BJ (cell line): Measurements from ENCODE around the gene SV2C. TPM values are rescaled to one million over a fixed set of nuclear protein-coding genes. Genes with fewer than 3 reads are reported as not detected.
"Not testable (repeated sequence)": the region's sequence is repeated elsewhere in the genome, so short reads cannot be mapped to it uniquely, and the experiment has no call there.

Experiments
- CTCF ChIA-PET: fragments of 350-600 bp; formaldehyde crosslinking; extraction: SDS; loops from one replicate; lab custom pipeline; 2021; ENCODE audit warnings: antibody characterized with exemption, inconsistent platforms; lab: Yijun Ruan, JAX
- POLR2A ChIA-PET: fragments of 300-600 bp; sonication (Branson Sonifier 250); formaldehyde crosslinking; extraction: SDS; loops from one replicate; lab custom pipeline; 2021; ENCODE audit warnings: antibody characterized with exemption; lab: Charles Lee
- DNase-seq: peaks from one replicate; pipeline ENCODE4 v3.0.0-alpha.2; 2011; ENCODE audit warnings: low read depth
- H3K27me3 ChIP-seq: 2 replicates; pipeline ENCODE4 v1.6.0; 2011; ENCODE audit warnings: low read length; ENCODE audit not compliant: control insufficient read depth, insufficient read depth
- H3K36me3 ChIP-seq: 2 replicates; pipeline ENCODE4 v1.5.1; 2011; ENCODE audit warnings: low read length; ENCODE audit not compliant: control insufficient read depth, insufficient read depth
- H3K4me3 ChIP-seq: 2 replicates; pipeline ENCODE4 v1.5.1; 2011; ENCODE audit warnings: low read depth, mild to moderate bottlenecking, control low read depth, low read length
- CTCF ChIP-seq: IDR thresholded peaks from 2 replicates; pipeline ENCODE4 v1.5.1; 2011; ENCODE audit warnings: low read depth, mild to moderate bottlenecking, control low read depth, inconsistent platforms, low read length, moderate library complexity; ENCODE audit not compliant: insufficient read depth
- polyA plus RNA-seq: library from polyadenylated mRNA; depleted of rRNA; stranded (reverse); fragments of >200 nt; gene quantifications from 2 replicates; pipeline ENCODE4 v1.2.3, GENCODE V29; 2011

The SV2C gene
- polyA plus RNA-seq, 1 experiment, result not detected

GRCh38 chr5:76333571-76333970 lies 250.4 kb downstream of the SV2C start:
- Histone ChIP-seq H3K4me3 (no peak overlapping the region), H3K27me3 (no peaks in the 10 kb centered on the region), H3K36me3 (no peaks in the 10 kb centered on the region)
- TF ChIP-seq CTCF, result no peak
- ChIA-PET CTCF (interaction anchor here (1.0 kb wide), 1 partner anchor 9 kb away, joined by 4 read pairs; no protein-coding TSS in a partner anchor), POLR2A (no interaction called here)
- no peak for DNase-seq

DNA sequence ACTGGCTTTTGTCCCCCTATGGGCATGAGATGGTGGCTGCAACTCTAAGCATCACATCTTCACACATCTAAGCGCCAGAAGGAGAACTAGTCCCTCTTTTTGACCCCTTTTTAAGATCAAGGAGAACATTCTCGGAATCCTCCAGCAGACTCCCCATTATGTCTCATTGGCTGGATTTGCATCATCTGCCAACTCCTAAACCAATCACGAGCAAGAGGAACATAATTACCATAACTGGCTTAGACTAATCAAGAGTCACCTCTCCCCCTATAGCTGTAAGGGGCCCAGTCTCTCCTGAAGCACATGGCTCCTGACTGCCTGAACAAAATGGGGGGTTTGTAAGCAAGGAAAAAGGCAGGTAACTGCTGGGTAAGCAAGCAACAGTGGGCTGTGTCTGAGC lies 251.4 kb downstream of the SV2C start:
- ChIA-PET POLR2A (no interaction called here), CTCF (no interaction called here)
- H3K27me3 ChIP-seq, result no peaks in the 10 kb centered on the region
- no peaks in the 10 kb centered on the region for H3K36me3 ChIP-seq
- no peak overlapping the region for H3K4me3 ChIP-seq
- TF ChIP-seq CTCF, result no peak
- DNase-seq, result no peak

- CTCF ChIA-PET, H3K27me3 ChIP-seq, DNase-seq, H3K36me3 ChIP-seq, H3K4me3 ChIP-seq, POLR2A ChIA-PET: not testable (repeated sequence)
These were observed 252.3 kb downstream of the SV2C start for GRCh38 chr5:76335451-76335850.

GRCh38 chr5:76336253-76336809 lies 253.1 kb downstream of the SV2C start:
- DNase-seq, H3K4me3 ChIP-seq, POLR2A ChIA-PET, H3K27me3 ChIP-seq, CTCF ChIA-PET, H3K36me3 ChIP-seq: not testable (repeated sequence)

GRCh38 chr5:76337953-76338451 lies 254.8 kb downstream of the SV2C start:
- CTCF ChIA-PET, result interaction anchor here (1.4 kb wide), 1 partner anchor 12 kb away, joined by 4 read pairs; no protein-coding TSS in a partner anchor
- POLR2A ChIA-PET, result no interaction called here

DNA sequence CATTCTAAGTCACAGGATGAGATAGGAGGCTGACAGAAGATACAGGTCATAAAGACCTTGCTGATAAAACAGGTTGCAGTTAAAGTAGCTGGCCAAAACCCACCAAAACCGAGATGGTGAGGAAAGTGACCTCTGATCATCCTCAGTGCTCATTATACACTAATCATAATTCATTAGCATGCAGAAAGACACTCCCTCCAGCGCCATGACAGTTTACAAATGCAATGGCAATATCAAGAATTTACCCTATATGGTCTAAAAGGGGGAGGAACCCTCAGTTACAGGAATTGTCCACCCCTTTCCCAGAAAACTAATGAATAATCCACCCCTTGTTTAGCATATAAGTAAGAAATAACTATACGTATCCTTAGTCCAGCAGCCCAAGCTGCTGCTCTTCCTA lies 256.7 kb downstream of the SV2C start:
- Histone ChIP-seq H3K36me3 (no peaks in the 10 kb centered on the region), H3K27me3 (no peaks in the 10 kb centered on the region), H3K4me3 (no peak overlapping the region)
- ChIA-PET POLR2A (no interaction called here), CTCF (no interaction called here)
- no peak for DNase-seq
- TF ChIP-seq CTCF, result no peak

More at GRCh38 chr5:76337953-76338451, 254.8 kb downstream of the SV2C start:
- TF ChIP-seq CTCF, result 0 out of 2 replicates have a peak, but pooled peaks have one; percentile 10
- H3K27me3 ChIP-seq, result no peaks in the 10 kb centered on the region
- no peak for DNase-seq
- H3K36me3 ChIP-seq, result no peaks in the 10 kb centered on the region
- no peak overlapping the region for H3K4me3 ChIP-seq
